Measurements from ENCODE around the gene LSP1. TPM values are rescaled to one million over a fixed set of nuclear protein-coding genes. Genes with fewer than 3 reads are reported as not detected.

The LSP1 gene
- total RNA-seq, 1 donor from 2014 or later: not detected

DNA sequence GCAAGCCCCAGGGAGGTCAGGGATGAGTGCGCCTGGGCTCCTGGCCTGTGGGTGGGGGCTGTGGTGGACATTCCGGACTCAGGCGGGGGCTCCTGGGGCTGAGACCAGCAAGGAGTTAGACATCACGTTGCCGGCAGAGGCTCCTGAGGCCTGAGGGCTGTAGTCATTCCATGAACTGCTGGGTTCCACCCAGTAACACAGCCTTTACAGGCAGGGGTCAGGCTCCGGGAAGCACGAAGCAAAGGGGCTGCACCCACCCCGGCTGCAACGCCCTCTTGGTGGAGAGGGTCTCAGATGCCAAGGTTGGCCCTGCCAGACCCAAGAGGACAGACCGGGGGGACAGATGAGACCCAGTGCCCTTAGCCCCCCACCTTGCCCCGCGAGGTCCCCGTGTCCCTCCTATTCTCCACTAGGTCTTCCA is 75.6 kb downstream of the LSP1 start:
- DNase-seq (ENCODE audit: low spot score): no peak
- Mint-ChIP-seq H3K4me1 (ENCODE audit: unreplicated experiment) (no peaks in the 10 kb centered on the region), H3K36me3 (ENCODE audit: low read depth, unreplicated experiment) (no peaks in the 10 kb centered on the region), H3K9me3 (ENCODE audit: unreplicated experiment) (no peaks in the 10 kb centered on the region), H3K4me3 (ENCODE audit: unreplicated experiment) (no peak overlapping the region), H3K27me3 (ENCODE audit: unreplicated experiment) (peaks cover 5% of the 10 kb centered on the region), H3K27ac (ENCODE audit: unreplicated experiment) (no peak overlapping the region)
- TF ChIP-seq, protein P1, sequence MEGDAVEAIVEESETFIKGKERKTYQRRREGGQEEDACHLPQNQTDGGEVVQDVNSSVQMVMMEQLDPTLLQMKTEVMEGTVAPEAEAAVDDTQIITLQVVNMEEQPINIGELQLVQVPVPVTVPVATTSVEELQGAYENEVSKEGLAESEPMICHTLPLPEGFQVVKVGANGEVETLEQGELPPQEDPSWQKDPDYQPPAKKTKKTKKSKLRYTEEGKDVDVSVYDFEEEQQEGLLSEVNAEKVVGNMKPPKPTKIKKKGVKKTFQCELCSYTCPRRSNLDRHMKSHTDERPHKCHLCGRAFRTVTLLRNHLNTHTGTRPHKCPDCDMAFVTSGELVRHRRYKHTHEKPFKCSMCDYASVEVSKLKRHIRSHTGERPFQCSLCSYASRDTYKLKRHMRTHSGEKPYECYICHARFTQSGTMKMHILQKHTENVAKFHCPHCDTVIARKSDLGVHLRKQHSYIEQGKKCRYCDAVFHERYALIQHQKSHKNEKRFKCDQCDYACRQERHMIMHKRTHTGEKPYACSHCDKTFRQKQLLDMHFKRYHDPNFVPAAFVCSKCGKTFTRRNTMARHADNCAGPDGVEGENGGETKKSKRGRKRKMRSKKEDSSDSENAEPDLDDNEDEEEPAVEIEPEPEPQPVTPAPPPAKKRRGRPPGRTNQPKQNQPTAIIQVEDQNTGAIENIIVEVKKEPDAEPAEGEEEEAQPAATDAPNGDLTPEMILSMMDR (IDR thresholded peaks at IDR 0.05; ENCODE audit: unreplicated experiment): no peak

DNA sequence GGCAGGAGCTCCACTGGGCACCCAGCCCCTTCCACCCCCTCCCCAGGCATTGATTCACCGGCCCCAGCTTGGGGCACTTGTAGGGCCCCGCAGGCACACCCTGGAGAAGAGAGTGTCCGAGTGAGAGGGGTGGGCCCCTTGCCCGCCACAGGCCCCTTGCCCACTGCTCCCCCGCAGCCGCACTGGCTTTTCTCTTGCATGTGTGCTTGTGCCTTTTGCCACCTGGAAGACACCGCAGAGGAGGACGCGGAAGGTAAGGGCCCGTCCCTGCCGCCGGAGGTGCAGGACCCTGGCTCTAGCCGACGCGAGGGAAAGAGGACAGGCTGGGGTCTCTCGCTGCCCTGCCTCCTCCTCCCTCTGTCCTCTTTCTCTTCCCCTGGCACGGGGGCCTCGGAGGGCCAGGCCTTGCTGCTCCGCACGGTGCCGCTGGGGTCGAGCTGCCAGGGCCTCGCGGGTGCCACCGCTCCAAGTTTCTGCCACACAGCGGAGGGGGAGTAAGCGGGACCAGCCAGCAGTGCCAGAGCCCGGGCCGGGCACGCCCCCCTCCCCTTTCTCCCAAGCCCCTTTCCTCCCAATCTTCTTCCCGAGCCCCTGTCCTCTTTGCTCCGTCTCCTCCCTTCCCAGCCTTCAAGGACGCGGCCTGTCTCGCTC is 76.1 kb downstream of the LSP1 start:
- TF ChIP-seq, protein P1 (IDR thresholded peaks at IDR 0.05; ENCODE audit: unreplicated experiment): no peak

GRCh38 chr11:1929621-1930461 is 77.0 kb downstream of the LSP1 start:
- Mint-ChIP-seq H3K27ac (ENCODE audit: unreplicated experiment) (no peak overlapping the region), H3K4me3 (ENCODE audit: unreplicated experiment) (no peak overlapping the region), H3K4me1 (ENCODE audit: unreplicated experiment) (no peaks in the 10 kb centered on the region), H3K9me3 (ENCODE audit: unreplicated experiment) (no peaks in the 10 kb centered on the region), H3K27me3 (ENCODE audit: unreplicated experiment) (peaks cover 5% of the 10 kb centered on the region), H3K36me3 (ENCODE audit: low read depth, unreplicated experiment) (no peaks in the 10 kb centered on the region)
- TF ChIP-seq, protein P1 (IDR thresholded peaks at IDR 0.05; ENCODE audit: unreplicated experiment): no peak
- DNase-seq (ENCODE audit: low spot score): no peak

More for the DNA sequence above, 76.1 kb downstream of the LSP1 start:
- no peaks in the 10 kb centered on the region for H3K9me3 Mint-ChIP-seq (ENCODE audit: unreplicated experiment)
- H3K27me3 Mint-ChIP-seq (ENCODE audit: unreplicated experiment): peaks cover 5% of the 10 kb centered on the region
- DNase-seq (ENCODE audit: low spot score): no peak
- no peaks in the 10 kb centered on the region for H3K36me3 Mint-ChIP-seq (ENCODE audit: low read depth, unreplicated experiment)
- H3K4me3 Mint-ChIP-seq (ENCODE audit: unreplicated experiment): no peak overlapping the region
- no peak overlapping the region for H3K27ac Mint-ChIP-seq (ENCODE audit: unreplicated experiment)
- H3K4me1 Mint-ChIP-seq (ENCODE audit: unreplicated experiment): no peaks in the 10 kb centered on the region

DNA sequence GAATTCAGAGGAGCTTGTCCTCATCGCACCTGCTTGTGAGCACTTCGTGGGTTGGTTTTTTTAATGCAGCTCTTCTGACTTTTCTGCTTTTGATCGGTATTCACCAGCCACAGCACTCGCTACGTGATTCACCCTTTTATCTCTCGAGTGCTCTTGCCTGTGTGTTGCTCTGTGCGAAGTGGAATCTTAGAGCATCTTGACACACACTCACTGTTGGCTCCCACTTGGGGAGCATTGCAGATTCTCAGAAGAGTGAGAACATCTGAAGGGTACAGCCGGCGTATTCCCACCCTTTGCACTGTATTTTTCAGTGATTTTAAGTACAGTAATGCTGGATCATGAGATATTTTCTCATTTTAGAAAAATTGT is 77.6 kb downstream of the LSP1 start:
- Mint-ChIP-seq H3K9me3 (ENCODE audit: unreplicated experiment) (no peaks in the 10 kb centered on the region), H3K4me1 (ENCODE audit: unreplicated experiment) (no peaks in the 10 kb centered on the region), H3K27ac (ENCODE audit: unreplicated experiment) (no peak overlapping the region), H3K27me3 (ENCODE audit: unreplicated experiment) (peaks cover 5% of the 10 kb centered on the region), H3K4me3 (ENCODE audit: unreplicated experiment) (no peak overlapping the region), H3K36me3 (ENCODE audit: low read depth, unreplicated experiment) (no peaks in the 10 kb centered on the region)
- TF ChIP-seq, protein P1 (IDR thresholded peaks at IDR 0.05; ENCODE audit: unreplicated experiment): no peak
- no peak for DNase-seq (ENCODE audit: low spot score)
